Epithelial cell of proximal tubule (primary cell): Measurements from ENCODE around the gene GPC5. TPM values are rescaled to one million over a fixed set of nuclear protein-coding genes. Genes with fewer than 3 reads are reported as not detected.
"Not testable (repeated sequence)": the region's sequence is repeated elsewhere in the genome, so short reads cannot be mapped to it uniquely, and the experiment has no call there.

Source experiments
- DNase-seq: peaks from one replicate; pipeline ENCODE4 v3.0.0-alpha.2; 2011; ENCODE audit warnings: low read depth
- H3K4me3 ChIP-seq: 2 replicates; pipeline ENCODE4 v1.5.1; 2011; ENCODE audit warnings: low read depth, mild to moderate bottlenecking, low read length
- CTCF ChIP-seq: conservative IDR thresholded peaks from 2 replicates; pipeline ENCODE4 v1.5.1; 2012; ENCODE audit warnings: low read depth, mild to moderate bottlenecking, low read length
- total RNA-seq: library from RNA; depleted of rRNA; stranded (reverse); fragments of >200 nt; gene quantifications from 2 replicates; pipeline ENCODE4 v1.2.3, GENCODE V29; 2015

Gene GPC5
- total RNA-seq, 1 donor from 2014 or later = not detected

- DNase-seq, H3K4me3 ChIP-seq: not testable (repeated sequence)
- peak; percentile 49 for TF ChIP-seq CTCF
Measured at GRCh38 chr13:91781982-91782691, 383.7 kb downstream of the GPC5 start.

GRCh38 chr13:91785431-91786119 lies 387.2 kb downstream of the GPC5 start:
- TF ChIP-seq CTCF = no peak
- no peak overlapping the region for H3K4me3 ChIP-seq
- DNase-seq = no peak

GRCh38 chr13:91792054-91792453 lies 393.6 kb downstream of the GPC5 start:
- no peak for TF ChIP-seq CTCF
- DNase-seq = no peak
- H3K4me3 ChIP-seq = no peak overlapping the region

GRCh38 chr13:91797567-91797966 lies 399.1 kb downstream of the GPC5 start:
- TF ChIP-seq CTCF = no peak
- no peak overlapping the region for H3K4me3 ChIP-seq
- DNase-seq = no peak

GRCh38 chr13:91798338-91798737 lies 399.9 kb downstream of the GPC5 start:
- DNase-seq, H3K4me3 ChIP-seq: not testable (repeated sequence)

GRCh38 chr13:91801772-91802171 lies 403.4 kb downstream of the GPC5 start:
- not testable (repeated sequence) for H3K4me3 ChIP-seq, DNase-seq

GRCh38 chr13:91802957-91803356 lies 404.5 kb downstream of the GPC5 start:
- no peak for DNase-seq

More at GRCh38 chr13:91802957-91803356, 404.5 kb downstream of the GPC5 start:
- no peak for TF ChIP-seq CTCF
- no peak overlapping the region for H3K4me3 ChIP-seq
